H9 (cell line): ENCODE measurements around the gene ARRB1. TPM values are rescaled to one million over a fixed set of nuclear protein-coding genes. Genes with fewer than 3 reads are reported as not detected.
"Not testable (repeated sequence)": the region's sequence is repeated elsewhere in the genome, so short reads cannot be mapped to it uniquely, and the experiment has no call there.

Experiments used
- DNase-seq: peaks from one replicate; pipeline ENCODE4 v3.0.0-alpha.2; 2017
- H2AFZ ChIP-seq: one replicate; pipeline ENCODE4 v1.6.1; 2013; ENCODE audit warnings: mild to moderate bottlenecking, low read length, control low read depth, moderate library complexity
- H2AK5ac ChIP-seq: 2 replicates; pipeline ENCODE4 v1.6.1; 2013; ENCODE audit warnings: low read length, control low read depth, mixed read lengths; ENCODE audit not compliant: insufficient read length
- H2BK120ac ChIP-seq: one replicate; pipeline ENCODE4 v1.6.1; 2013; ENCODE audit warnings: low read depth, mild to moderate bottlenecking, low read length, control low read depth, inconsistent platforms; ENCODE audit not compliant: poor library complexity, severe bottlenecking
- H2BK12ac ChIP-seq: 2 replicates; pipeline ENCODE4 v1.6.1; 2013; ENCODE audit warnings: low read length, control low read depth, mixed read lengths, low read depth; ENCODE audit not compliant: insufficient read length
- H2BK15ac ChIP-seq: 2 replicates; pipeline ENCODE4 v1.6.1; 2013; ENCODE audit warnings: low read depth, low read length, control low read depth
- H2BK20ac ChIP-seq: one replicate; pipeline ENCODE4 v1.6.1; 2013; ENCODE audit warnings: low read depth, mild to moderate bottlenecking, low read length, control low read depth, inconsistent platforms; ENCODE audit not compliant: poor library complexity, severe bottlenecking
- H2BK5ac ChIP-seq: 2 replicates; pipeline ENCODE4 v1.6.1; 2013; ENCODE audit warnings: low read length, control low read depth, mixed read lengths; ENCODE audit not compliant: insufficient read length
- H3K14ac ChIP-seq: 2 replicates; pipeline ENCODE4 v1.6.1; 2013; ENCODE audit warnings: low read length, control low read depth; ENCODE audit not compliant: insufficient read depth
- H3K18ac ChIP-seq: 2 replicates; pipeline ENCODE4 v1.6.1; 2013; ENCODE audit warnings: low read depth, mild to moderate bottlenecking, mixed read lengths, low read length, control low read depth; ENCODE audit not compliant: insufficient read length
- H3K23ac ChIP-seq: 2 replicates; pipeline ENCODE4 v1.6.1; 2013; ENCODE audit warnings: low read length, control low read depth, mixed read lengths, low read depth; ENCODE audit not compliant: insufficient read length
- H3K23me2 ChIP-seq: 2 replicates; pipeline ENCODE4 v1.6.1; 2013; ENCODE audit warnings: low read depth, mild to moderate bottlenecking, mixed read lengths, low read length, control low read depth; ENCODE audit not compliant: insufficient read length, poor library complexity, severe bottlenecking
- H3K27ac ChIP-seq: 2 replicates; pipeline ENCODE4 v1.5.1; 2013; ENCODE audit warnings: low read length, control low read depth, mixed read lengths, low read depth; ENCODE audit not compliant: insufficient read length
- H3K27me3 ChIP-seq: 2 replicates; pipeline ENCODE4 v1.6.1; 2013; ENCODE audit warnings: low read length, control low read depth, inconsistent platforms; ENCODE audit not compliant: insufficient read depth
- H3K4ac ChIP-seq: 2 replicates; pipeline ENCODE4 v1.6.1; 2013; ENCODE audit warnings: low read depth, mild to moderate bottlenecking, control low read depth, inconsistent platforms, low read length, moderate library complexity
- H3K4me1 ChIP-seq: 2 replicates; pipeline ENCODE4 v1.6.1; 2013; ENCODE audit warnings: low read length, control low read depth, inconsistent platforms; ENCODE audit not compliant: insufficient read depth
- H3K4me2 ChIP-seq: 2 replicates; pipeline ENCODE4 v1.6.1; 2013; ENCODE audit warnings: low read length, control low read depth, mixed read lengths; ENCODE audit not compliant: insufficient read length, insufficient read depth
- H3K56ac ChIP-seq: 2 replicates; pipeline ENCODE4 v1.6.1; 2013; ENCODE audit warnings: low read depth, mild to moderate bottlenecking, mixed read lengths, low read length, control low read depth; ENCODE audit not compliant: insufficient read length
- H3K79me1 ChIP-seq: 2 replicates; pipeline ENCODE4 v1.6.1; 2013; ENCODE audit warnings: low read depth, mild to moderate bottlenecking, moderate library complexity, low read length, control low read depth, inconsistent platforms; ENCODE audit not compliant: insufficient read depth, poor library complexity, severe bottlenecking
- H3K79me2 ChIP-seq: 2 replicates; pipeline ENCODE4 v1.6.1; 2013; ENCODE audit warnings: low read length, control low read depth, inconsistent platforms; ENCODE audit not compliant: insufficient read depth
- H3K9ac ChIP-seq: 2 replicates; pipeline ENCODE4 v1.6.1; 2013; ENCODE audit warnings: low read length, control low read depth, mixed read lengths; ENCODE audit not compliant: insufficient read length; ENCODE audit errors: extremely low read depth
- H3K9me3 ChIP-seq: one replicate; pipeline ENCODE4 v1.6.1; 2013; ENCODE audit warnings: low read depth, low read length, inconsistent platforms; ENCODE audit not compliant: control insufficient read depth
- H3T11ph ChIP-seq: one replicate; pipeline ENCODE4 v1.6.1; 2013; ENCODE audit warnings: mild to moderate bottlenecking, low read length, control low read depth, inconsistent platforms
- H4K20me1 ChIP-seq: one replicate; pipeline ENCODE4 v1.6.1; 2013; ENCODE audit not compliant: control insufficient read depth, insufficient read length, insufficient read depth
- H4K5ac ChIP-seq: 2 replicates; pipeline ENCODE4 v1.6.1; 2013; ENCODE audit warnings: low read depth, mild to moderate bottlenecking, mixed read lengths, low read length, control low read depth; ENCODE audit not compliant: insufficient read length
- H4K8ac ChIP-seq: replicated peaks from 2 replicates; pipeline ENCODE4 v1.6.1; 2013; ENCODE audit warnings: low read length, control low read depth, mixed read lengths, low read depth; ENCODE audit not compliant: insufficient read length
- H4K91ac ChIP-seq: 2 replicates; pipeline ENCODE4 v1.6.1; 2013; ENCODE audit warnings: low read depth, mild to moderate bottlenecking, moderate library complexity, mixed read lengths, low read length, control low read depth; ENCODE audit not compliant: insufficient read length
- H3K27ac Mint-ChIP-seq, 3 experiments: 2 replicates in 2 of 3; 3 replicates in 1 of 3; pipeline ENCODE4 v1.8.0; 2020 to 2021; ENCODE audit warnings: mixed read lengths in 3 of 3, mild to moderate bottlenecking in 1 of 3, moderate library complexity in 1 of 3
- H3K27me3 Mint-ChIP-seq: 2 replicates; pipeline ENCODE4 v1.8.0; 2021; ENCODE audit warnings: low read depth, mild to moderate bottlenecking, moderate library complexity, mixed read lengths
- H3K36me3 Mint-ChIP-seq, 3 experiments: 2 replicates in 2 of 3; 3 replicates in 1 of 3; pipeline ENCODE4 v1.8.0; 2020 to 2021; ENCODE audit warnings: low read depth in 3 of 3, mixed read lengths in 3 of 3; ENCODE audit not compliant: insufficient read depth in 1 of 3
- H3K4me1 Mint-ChIP-seq, 2 experiments: 2 replicates each; pipeline ENCODE4 v1.8.0; 2020; ENCODE audit warnings: mixed read lengths in 2 of 2
- H3K4me3 Mint-ChIP-seq, 2 experiments: 2 replicates in 1 of 2; 3 replicates in 1 of 2; pipeline ENCODE4 v1.8.0; 2020 to 2021; ENCODE audit warnings: mild to moderate bottlenecking in 2 of 2, mixed read lengths in 2 of 2, moderate library complexity in 1 of 2
- H3K9me3 Mint-ChIP-seq, 2 experiments: 2 replicates in 1 of 2; 3 replicates in 1 of 2; pipeline ENCODE4 v1.8.0; 2020; ENCODE audit warnings: mild to moderate bottlenecking in 2 of 2, mixed read lengths in 2 of 2, moderate library complexity in 1 of 2
- CTCF ChIP-seq: fragments of 200-600 bp; sonication (generic); conservative IDR thresholded peaks from 3 replicates; pipeline ENCODE4 v1.8.0; 2021; ENCODE audit warnings: antibody characterized with exemption, mild to moderate bottlenecking
- WGBS: extraction: QIAGEN DNeasy Blood & Tissue Kit; methylation state at CpG from one replicate; pipeline ENCODE4 v1.1.7; 2013; ENCODE audit warnings: missing lambda C conversion rate, low lambda C conversion rate, mixed read lengths; ENCODE audit not compliant: insufficient read length; ENCODE audit errors: extremely low coverage; 5-methylcytosine and 5-hydroxymethylcytosine counted together
- total RNA-seq: library from RNA; stranded (reverse); gene quantifications from 2 replicates; pipeline ENCODE4 v1.2.1, GENCODE V29; 2021

ARRB1 gene
- total RNA-seq, 1 experiment from 2014 or later = 20.6 TPM

- Histone ChIP-seq H2BK15ac (no peak overlapping the region), H3K23me2 (no peaks in the 10 kb centered on the region), H2BK20ac (no peak overlapping the region), H2AK5ac (no peak overlapping the region), H3K4me2 (no peak overlapping the region), H4K5ac (no peak overlapping the region), H2AFZ (no peak overlapping the region), H3T11ph (no peak overlapping the region), H3K27me3 (no peaks in the 10 kb centered on the region), H3K23ac (no peak overlapping the region), H2BK120ac (no peak overlapping the region), H2BK12ac (peak overlapping the region; percentile 51), H4K91ac (no peak overlapping the region), H4K8ac (no peak overlapping the region), H3K79me1 (no peaks in the 10 kb centered on the region), H4K20me1 (no peaks in the 10 kb centered on the region), H3K27ac (no peak overlapping the region), H3K4me1 (peaks cover 14% of the 10 kb centered on the region; the same call in 1 of the 2 replicates), H3K4ac (no peak overlapping the region), H2BK5ac (no peak overlapping the region), H3K79me2 (no peaks in the 10 kb centered on the region), H3K9ac (no peak overlapping the region), H3K56ac (no peak overlapping the region), H3K18ac (no peak overlapping the region), H3K14ac (peak overlapping the region; percentile 13; the same call in 1 of the 2 replicates), H3K9me3 (no peaks in the 10 kb centered on the region)
- H3K27me3 Mint-ChIP-seq = peaks cover 2% of the 10 kb centered on the region
- H3K9me3 Mint-ChIP-seq = peaks cover 4 to 11% of the 10 kb centered on the region in 2 experiments; a peak in 4 of 5 replicates
- DNase-seq = no peak
- TF ChIP-seq CTCF = no peak
- WGBS = no CpG with 5 or more reads among the region's 8 CpGs
- peaks cover 0 to 11% (median 10%) of the 10 kb centered on the region in 3 experiments; a peak in 5 of 7 replicates for H3K36me3 Mint-ChIP-seq
- H3K4me3 Mint-ChIP-seq = no peak overlapping the region
- H3K4me1 Mint-ChIP-seq = peaks cover 35 to 80% of the 10 kb centered on the region in 2 experiments
- peak overlapping the region in 2 of 3 experiments; percentile 76 to 89; a peak in 2 of 7 replicates for H3K27ac Mint-ChIP-seq
Observed at GRCh38 chr11:75333022-75333806, 18.2 kb downstream of the ARRB1 start.

- H3K23ac ChIP-seq, H3K4me2 ChIP-seq, H2BK120ac ChIP-seq, H3K14ac ChIP-seq, H3K9ac ChIP-seq, H3K9me3 ChIP-seq, H2AK5ac ChIP-seq, H3T11ph ChIP-seq, H3K4me3 Mint-ChIP-seq, H3K56ac ChIP-seq, H4K8ac ChIP-seq, H2BK15ac ChIP-seq, H3K27me3 Mint-ChIP-seq, H3K79me2 ChIP-seq, H2BK12ac ChIP-seq, H3K23me2 ChIP-seq, H2BK20ac ChIP-seq, H3K27me3 ChIP-seq, H4K91ac ChIP-seq, H3K79me1 ChIP-seq, H3K4ac ChIP-seq, H4K20me1 ChIP-seq, H2AFZ ChIP-seq: not testable (repeated sequence)
- WGBS = no CpG with 5 or more reads among the region's 9 CpGs
- H3K9me3 Mint-ChIP-seq = peaks cover 4 to 11% of the 10 kb centered on the region in 2 experiments; a peak in 4 of 5 replicates
- peaks cover 0 to 11% (median 10%) of the 10 kb centered on the region in 3 experiments; a peak in 5 of 7 replicates for H3K36me3 Mint-ChIP-seq
- Histone ChIP-seq H3K27ac (peak overlapping the region; percentile 94), H2BK5ac (peak overlapping the region; percentile 69), H3K4me1 (peaks cover 14% of the 10 kb centered on the region; the same call in 1 of the 2 replicates), H3K18ac (peak overlapping the region; percentile 78), H4K5ac (peak overlapping the region; percentile 65)
- H3K4me1 Mint-ChIP-seq = peaks cover 35 to 68% of the 10 kb centered on the region in 2 experiments
- peak overlapping the region; percentile 51 to 97 (median 96); a peak in 6 of 7 replicates for H3K27ac Mint-ChIP-seq
- DNase-seq = peak; percentile 84
Observed at GRCh38 chr11:75331761-75332160, 19.7 kb downstream of the ARRB1 start.
